H9 (cell line): Measurements from ENCODE around the gene HP1BP3. TPM values are rescaled to one million over a fixed set of nuclear protein-coding genes. Genes with fewer than 3 reads are reported as not detected.

Experiments used
- DNase-seq: peaks from one replicate; pipeline ENCODE4 v3.0.0-alpha.2; 2017
- H2AFZ ChIP-seq: one replicate; pipeline ENCODE4 v1.6.1; 2013; ENCODE audit warnings: mild to moderate bottlenecking, low read length, control low read depth, moderate library complexity
- H2AK5ac ChIP-seq: 2 replicates; pipeline ENCODE4 v1.6.1; 2013; ENCODE audit warnings: low read length, control low read depth, mixed read lengths; ENCODE audit not compliant: insufficient read length
- H2BK120ac ChIP-seq: one replicate; pipeline ENCODE4 v1.6.1; 2013; ENCODE audit warnings: low read depth, mild to moderate bottlenecking, low read length, control low read depth, inconsistent platforms; ENCODE audit not compliant: poor library complexity, severe bottlenecking
- H2BK12ac ChIP-seq: 2 replicates; pipeline ENCODE4 v1.6.1; 2013; ENCODE audit warnings: low read length, control low read depth, mixed read lengths, low read depth; ENCODE audit not compliant: insufficient read length
- H2BK15ac ChIP-seq: 2 replicates; pipeline ENCODE4 v1.6.1; 2013; ENCODE audit warnings: low read depth, low read length, control low read depth
- H2BK20ac ChIP-seq: one replicate; pipeline ENCODE4 v1.6.1; 2013; ENCODE audit warnings: low read depth, mild to moderate bottlenecking, low read length, control low read depth, inconsistent platforms; ENCODE audit not compliant: poor library complexity, severe bottlenecking
- H2BK5ac ChIP-seq: 2 replicates; pipeline ENCODE4 v1.6.1; 2013; ENCODE audit warnings: low read length, control low read depth, mixed read lengths; ENCODE audit not compliant: insufficient read length
- H3K14ac ChIP-seq: 2 replicates; pipeline ENCODE4 v1.6.1; 2013; ENCODE audit warnings: low read length, control low read depth; ENCODE audit not compliant: insufficient read depth
- H3K18ac ChIP-seq: 2 replicates; pipeline ENCODE4 v1.6.1; 2013; ENCODE audit warnings: low read depth, mild to moderate bottlenecking, mixed read lengths, low read length, control low read depth; ENCODE audit not compliant: insufficient read length
- H3K23ac ChIP-seq: 2 replicates; pipeline ENCODE4 v1.6.1; 2013; ENCODE audit warnings: low read length, control low read depth, mixed read lengths, low read depth; ENCODE audit not compliant: insufficient read length
- H3K23me2 ChIP-seq: 2 replicates; pipeline ENCODE4 v1.6.1; 2013; ENCODE audit warnings: low read depth, mild to moderate bottlenecking, mixed read lengths, low read length, control low read depth; ENCODE audit not compliant: insufficient read length, poor library complexity, severe bottlenecking
- H3K27ac ChIP-seq: 2 replicates; pipeline ENCODE4 v1.5.1; 2013; ENCODE audit warnings: low read length, control low read depth, mixed read lengths, low read depth; ENCODE audit not compliant: insufficient read length
- H3K27me3 ChIP-seq: 2 replicates; pipeline ENCODE4 v1.6.1; 2013; ENCODE audit warnings: low read length, control low read depth, inconsistent platforms; ENCODE audit not compliant: insufficient read depth
- H3K4ac ChIP-seq: 2 replicates; pipeline ENCODE4 v1.6.1; 2013; ENCODE audit warnings: low read depth, mild to moderate bottlenecking, control low read depth, inconsistent platforms, low read length, moderate library complexity
- H3K4me1 ChIP-seq: 2 replicates; pipeline ENCODE4 v1.6.1; 2013; ENCODE audit warnings: low read length, control low read depth, inconsistent platforms; ENCODE audit not compliant: insufficient read depth
- H3K4me2 ChIP-seq: 2 replicates; pipeline ENCODE4 v1.6.1; 2013; ENCODE audit warnings: low read length, control low read depth, mixed read lengths; ENCODE audit not compliant: insufficient read length, insufficient read depth
- H3K56ac ChIP-seq: 2 replicates; pipeline ENCODE4 v1.6.1; 2013; ENCODE audit warnings: low read depth, mild to moderate bottlenecking, mixed read lengths, low read length, control low read depth; ENCODE audit not compliant: insufficient read length
- H3K79me1 ChIP-seq: 2 replicates; pipeline ENCODE4 v1.6.1; 2013; ENCODE audit warnings: low read depth, mild to moderate bottlenecking, moderate library complexity, low read length, control low read depth, inconsistent platforms; ENCODE audit not compliant: insufficient read depth, poor library complexity, severe bottlenecking
- H3K79me2 ChIP-seq: 2 replicates; pipeline ENCODE4 v1.6.1; 2013; ENCODE audit warnings: low read length, control low read depth, inconsistent platforms; ENCODE audit not compliant: insufficient read depth
- H3K9ac ChIP-seq: 2 replicates; pipeline ENCODE4 v1.6.1; 2013; ENCODE audit warnings: low read length, control low read depth, mixed read lengths; ENCODE audit not compliant: insufficient read length; ENCODE audit errors: extremely low read depth
- H3K9me3 ChIP-seq: one replicate; pipeline ENCODE4 v1.6.1; 2013; ENCODE audit warnings: low read depth, low read length, inconsistent platforms; ENCODE audit not compliant: control insufficient read depth
- H3T11ph ChIP-seq: one replicate; pipeline ENCODE4 v1.6.1; 2013; ENCODE audit warnings: mild to moderate bottlenecking, low read length, control low read depth, inconsistent platforms
- H4K20me1 ChIP-seq: one replicate; pipeline ENCODE4 v1.6.1; 2013; ENCODE audit not compliant: control insufficient read depth, insufficient read length, insufficient read depth
- H4K5ac ChIP-seq: 2 replicates; pipeline ENCODE4 v1.6.1; 2013; ENCODE audit warnings: low read depth, mild to moderate bottlenecking, mixed read lengths, low read length, control low read depth; ENCODE audit not compliant: insufficient read length
- H4K8ac ChIP-seq: replicated peaks from 2 replicates; pipeline ENCODE4 v1.6.1; 2013; ENCODE audit warnings: low read length, control low read depth, mixed read lengths, low read depth; ENCODE audit not compliant: insufficient read length
- H4K91ac ChIP-seq: 2 replicates; pipeline ENCODE4 v1.6.1; 2013; ENCODE audit warnings: low read depth, mild to moderate bottlenecking, moderate library complexity, mixed read lengths, low read length, control low read depth; ENCODE audit not compliant: insufficient read length
- H3K27ac Mint-ChIP-seq, 3 experiments: 2 replicates in 2 of 3; 3 replicates in 1 of 3; pipeline ENCODE4 v1.8.0; 2020 to 2021; ENCODE audit warnings: mixed read lengths in 3 of 3, mild to moderate bottlenecking in 1 of 3, moderate library complexity in 1 of 3
- H3K27me3 Mint-ChIP-seq: 2 replicates; pipeline ENCODE4 v1.8.0; 2021; ENCODE audit warnings: low read depth, mild to moderate bottlenecking, moderate library complexity, mixed read lengths
- H3K36me3 Mint-ChIP-seq, 3 experiments: 2 replicates in 2 of 3; 3 replicates in 1 of 3; pipeline ENCODE4 v1.8.0; 2020 to 2021; ENCODE audit warnings: low read depth in 3 of 3, mixed read lengths in 3 of 3; ENCODE audit not compliant: insufficient read depth in 1 of 3
- H3K4me1 Mint-ChIP-seq, 2 experiments: 2 replicates each; pipeline ENCODE4 v1.8.0; 2020; ENCODE audit warnings: mixed read lengths in 2 of 2
- H3K4me3 Mint-ChIP-seq, 2 experiments: 2 replicates in 1 of 2; 3 replicates in 1 of 2; pipeline ENCODE4 v1.8.0; 2020 to 2021; ENCODE audit warnings: mild to moderate bottlenecking in 2 of 2, mixed read lengths in 2 of 2, moderate library complexity in 1 of 2
- H3K9me3 Mint-ChIP-seq, 2 experiments: 2 replicates in 1 of 2; 3 replicates in 1 of 2; pipeline ENCODE4 v1.8.0; 2020; ENCODE audit warnings: mild to moderate bottlenecking in 2 of 2, mixed read lengths in 2 of 2, moderate library complexity in 1 of 2
- WGBS: extraction: QIAGEN DNeasy Blood & Tissue Kit; methylation state at CpG from one replicate; pipeline ENCODE4 v1.1.7; 2013; ENCODE audit warnings: missing lambda C conversion rate, low lambda C conversion rate, mixed read lengths; ENCODE audit not compliant: insufficient read length; ENCODE audit errors: extremely low coverage; 5-methylcytosine and 5-hydroxymethylcytosine counted together
- total RNA-seq: library from RNA; stranded (reverse); gene quantifications from 2 replicates; pipeline ENCODE4 v1.2.1, GENCODE V29; 2021
- TF ChIP-seq, protein P1 (sequence below): fragments of 200-600 bp; sonication (generic); conservative IDR thresholded peaks from 3 replicates; pipeline ENCODE4 v1.8.0; 2021; ENCODE audit warnings: antibody characterized with exemption, mild to moderate bottlenecking

HP1BP3 gene
- total RNA-seq, 1 experiment from 2014 or later, result 127 TPM

DNA sequence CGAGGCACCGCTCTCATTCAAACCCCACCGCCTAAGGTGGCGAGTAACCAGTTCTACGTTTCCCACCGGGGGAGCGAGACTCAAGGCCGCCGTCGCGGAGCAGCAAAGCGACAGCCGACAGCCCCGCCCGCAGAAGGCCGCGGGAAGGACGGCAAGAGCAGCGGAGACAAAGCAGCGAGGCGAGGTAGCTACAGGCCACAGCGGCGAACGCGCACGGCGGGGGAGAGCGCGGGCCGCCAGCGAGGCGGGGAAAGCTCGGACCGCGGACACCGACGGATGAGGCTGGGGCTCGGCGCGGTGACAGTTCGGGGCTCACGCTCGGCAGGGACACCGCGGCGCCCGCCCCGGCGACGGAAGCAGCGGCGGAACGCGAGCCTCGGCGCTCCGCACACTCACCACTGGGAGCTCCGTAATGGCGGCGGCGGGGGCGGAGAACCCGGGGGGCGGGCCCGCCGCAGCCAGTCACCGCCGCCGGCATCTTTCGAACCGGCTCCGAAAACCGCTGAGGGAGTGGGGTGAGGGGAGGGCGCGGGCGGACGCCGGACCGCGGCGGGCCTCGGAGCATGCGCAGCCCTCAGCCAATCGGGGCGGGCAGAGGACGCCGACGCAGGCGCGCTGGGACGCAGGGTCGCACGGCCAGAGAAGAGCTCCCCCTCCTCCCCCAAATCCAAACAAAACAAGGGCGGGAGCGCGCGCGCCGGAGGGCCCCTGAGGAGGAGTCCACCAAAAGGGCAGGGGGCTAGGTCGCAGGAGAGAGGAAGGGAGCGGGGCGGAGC, 666 bp downstream of the HP1BP3 start:
- H3K18ac ChIP-seq, result peak overlapping the region; percentile 71
- no peak overlapping the region for H4K8ac ChIP-seq
- peak overlapping the region; percentile 95 to 98 (median 98) for H3K27ac Mint-ChIP-seq

More for the DNA sequence above, 666 bp downstream of the HP1BP3 start:
- H3K79me1 ChIP-seq, result peaks cover 7% of the 10 kb centered on the region
- H3K4ac ChIP-seq, result no peak overlapping the region
- no peaks in the 10 kb centered on the region for H3K9me3 ChIP-seq
- peaks cover 19% of the 10 kb centered on the region for H3K79me2 ChIP-seq
- no peak overlapping the region for H2AFZ ChIP-seq
- Mint-ChIP-seq H3K9me3 (no peaks in the 10 kb centered on the region; a peak in 1 of 5 replicates), H3K4me1 (peaks cover 21 to 24% of the 10 kb centered on the region in 2 experiments), H3K36me3 (peaks cover 0 to 5% (median 0%) of the 10 kb centered on the region in 3 experiments; a peak in 4 of 7 replicates), H3K27me3 (0 out of 2 replicates have a peak, but pooled peaks cover 2% of the 10 kb centered on the region), H3K4me3 (peak overlapping the region; percentile 99 to 100)
- DNase-seq, result peak; percentile 97
- H3K4me1 ChIP-seq, result no peaks in the 10 kb centered on the region
- H4K5ac ChIP-seq, result no peak overlapping the region
- H3K56ac ChIP-seq, result no peak overlapping the region
- H2BK120ac ChIP-seq, result no peak overlapping the region
- no peak overlapping the region for H2BK20ac ChIP-seq
- H3T11ph ChIP-seq, result no peak overlapping the region
- no peaks in the 10 kb centered on the region for H4K20me1 ChIP-seq
- no peak overlapping the region for H2BK12ac ChIP-seq
- H3K27ac ChIP-seq, result peak overlapping the region; percentile 5
- H3K14ac ChIP-seq, result peak overlapping the region; percentile 93
- peak overlapping the region; percentile 76 for H3K4me2 ChIP-seq
- no peak overlapping the region for H2BK5ac ChIP-seq
- no peak overlapping the region for H2BK15ac ChIP-seq
- H3K27me3 ChIP-seq, result no peaks in the 10 kb centered on the region
- peaks cover 8% of the 10 kb centered on the region for H3K23me2 ChIP-seq
- WGBS, result no CpG with 5 or more reads among the region's 102 CpGs
- H3K9ac ChIP-seq, result peak overlapping the region; percentile 76
- no peak overlapping the region for H4K91ac ChIP-seq
- TF ChIP-seq, protein P1, sequence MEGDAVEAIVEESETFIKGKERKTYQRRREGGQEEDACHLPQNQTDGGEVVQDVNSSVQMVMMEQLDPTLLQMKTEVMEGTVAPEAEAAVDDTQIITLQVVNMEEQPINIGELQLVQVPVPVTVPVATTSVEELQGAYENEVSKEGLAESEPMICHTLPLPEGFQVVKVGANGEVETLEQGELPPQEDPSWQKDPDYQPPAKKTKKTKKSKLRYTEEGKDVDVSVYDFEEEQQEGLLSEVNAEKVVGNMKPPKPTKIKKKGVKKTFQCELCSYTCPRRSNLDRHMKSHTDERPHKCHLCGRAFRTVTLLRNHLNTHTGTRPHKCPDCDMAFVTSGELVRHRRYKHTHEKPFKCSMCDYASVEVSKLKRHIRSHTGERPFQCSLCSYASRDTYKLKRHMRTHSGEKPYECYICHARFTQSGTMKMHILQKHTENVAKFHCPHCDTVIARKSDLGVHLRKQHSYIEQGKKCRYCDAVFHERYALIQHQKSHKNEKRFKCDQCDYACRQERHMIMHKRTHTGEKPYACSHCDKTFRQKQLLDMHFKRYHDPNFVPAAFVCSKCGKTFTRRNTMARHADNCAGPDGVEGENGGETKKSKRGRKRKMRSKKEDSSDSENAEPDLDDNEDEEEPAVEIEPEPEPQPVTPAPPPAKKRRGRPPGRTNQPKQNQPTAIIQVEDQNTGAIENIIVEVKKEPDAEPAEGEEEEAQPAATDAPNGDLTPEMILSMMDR, result no peak
- H3K23ac ChIP-seq, result no peak overlapping the region
- no peak overlapping the region for H2AK5ac ChIP-seq
